Measurements from ENCODE around the gene PI4K2A. TPM values are rescaled to one million over a fixed set of nuclear protein-coding genes. Genes with fewer than 3 reads are reported as not detected.
A peak's percentile ranks its signal among the peaks of the same experiment; 100 is the strongest.

Gene PI4K2A
- total and polyA plus RNA-seq, 2 of the 13 experiments (the other 11 are each of a cell fraction or from before 2014, with no cell fraction given), result 10.9 to 14.3 TPM

- DNase-seq (ENCODE audit: low spot score) (no peak), FAIRE-seq (no peak), ATAC-seq (no peak)
- no peak overlapping the region for H3K4me3 ChIP-seq (replicated peaks in 1 of 3; ENCODE audit: insufficient read depth in 1 of 3, low read depth in 2 of 3, low read length in 3 of 3)
- no peak overlapping the region for H3K9ac ChIP-seq (ENCODE audit: insufficient read depth, low read depth, low read length)
- H3K79me2 ChIP-seq (ENCODE audit: insufficient read depth, low read length), result no peaks in the 10 kb centered on the region
- no peak overlapping the region for H3K27ac ChIP-seq (ENCODE audit: extremely low read length, insufficient read depth, low read length)
- TF ChIP-seq PHF8 (CRISPR knock-in tag; IDR thresholded peaks at IDR 0.05) (no peak), ZNF800 (CRISPR knock-in tag; IDR thresholded peaks at IDR 0.05) (no peak), ZMYM2 (CRISPR knock-in tag; IDR thresholded peaks at IDR 0.05) (no peak), CAMTA2 (CRISPR knock-in tag; IDR thresholded peaks at IDR 0.05; ENCODE audit: borderline replicate concordance) (no peak)
- 92% methylated on average over 13 of the region's 13 CpGs for WGBS (ENCODE audit: low lambda C conversion rate)
- no peaks in the 10 kb centered on the region for H3K4me1 ChIP-seq (ENCODE audit: insufficient read depth, low read length)
- no peak overlapping the region for H2AFZ ChIP-seq (ENCODE audit: low read length)
- H3K27me3 ChIP-seq (ENCODE audit: control insufficient read depth in 1 of 2, insufficient read depth in 2 of 2, low read length in 2 of 2), result no peaks in the 10 kb centered on the region
- in situ Hi-C loops (cut with HindIII; ENCODE audit: extremely low pct_ligation_motif_present, low pct_unique_long_range_greater_than_20kb), result no loop called here
- no peak overlapping the region for H3K4me2 ChIP-seq (ENCODE audit: low read depth, low read length)
- CTCF ChIA-PET (ENCODE audit: low intra/inter-chr PET ratio, low total read pairs), result interaction anchor here (1.1 kb wide), 1 partner anchor 36 kb away, joined by 4 read pairs; no protein-coding TSS in a partner anchor
- BruUV-seq (replicated peaks), result no TSS peak
- H3K9me3 ChIP-seq (ENCODE audit: low read length), result no peaks in the 10 kb centered on the region
- intact Hi-C loops (cut with micrococcal nuclease; ENCODE audit: unreplicated experiment), result no loop called here
- POLR2A ChIA-PET, result interaction anchor here (1.6 kb wide), 1 partner anchor 25 kb away, joined by 4 read pairs; the partner anchor contains the start of gene HOGA1
- no peaks in the 10 kb centered on the region for H4K20me1 ChIP-seq (ENCODE audit: insufficient read depth, low read length)
- H3K36me3 ChIP-seq (replicated peaks in 1 of 2; ENCODE audit: control insufficient read depth in 1 of 2, insufficient read depth in 2 of 2, low read length in 2 of 2), result no peaks in the 10 kb centered on the region
Observed at GRCh38 chr10:97608991-97609561, 31.4 kb upstream of the PI4K2A start.

- CTCF ChIA-PET (ENCODE audit: low intra/inter-chr PET ratio, low total read pairs), result interaction anchor here (2.0 kb wide), 1 partner anchor 39 kb away, joined by 46 read pairs; the partner anchor contains the start of gene ANKRD2
Observed at GRCh38 chr10:97611473-97611872, 29.0 kb upstream of the PI4K2A start.

More at GRCh38 chr10:97611473-97611872, 29.0 kb upstream of the PI4K2A start:
- no peaks in the 10 kb centered on the region for H3K36me3 ChIP-seq (replicated peaks in 1 of 2; ENCODE audit: control insufficient read depth in 1 of 2, insufficient read depth in 2 of 2, low read length in 2 of 2)
- POLR2A ChIA-PET, result no interaction called here
- no peaks in the 10 kb centered on the region for H3K4me1 ChIP-seq (ENCODE audit: insufficient read depth, low read length)
- H4K20me1 ChIP-seq (ENCODE audit: insufficient read depth, low read length), result no peaks in the 10 kb centered on the region
- no peaks in the 10 kb centered on the region for H3K79me2 ChIP-seq (ENCODE audit: insufficient read depth, low read length)
- H3K4me2 ChIP-seq (ENCODE audit: low read depth, low read length), result no peak overlapping the region
- in situ Hi-C loops (cut with HindIII; ENCODE audit: extremely low pct_ligation_motif_present, low pct_unique_long_range_greater_than_20kb), result loop anchor here (5.0 kb wide), 1 partner anchor 39 kb away; the partner anchor contains the start of gene ANKRD2
- ATAC-seq, result no peak
- no peak overlapping the region for H3K4me3 ChIP-seq (replicated peaks in 1 of 3; ENCODE audit: insufficient read depth in 1 of 3, low read depth in 2 of 3, low read length in 3 of 3)
- no peak for TF ChIP-seq POLR2G (IDR thresholded peaks at IDR 0.05; ENCODE audit: low read depth, low read length)
- TF ChIP-seq AGO2 (optimal IDR thresholded peaks at IDR 0.05; ENCODE audit: low read depth, low read length), result peak; percentile 18
- no peak for TF ChIP-seq TFDP2 (CRISPR knock-in tag; IDR thresholded peaks at IDR 0.05)
- TF ChIP-seq ZBTB3 (CRISPR knock-in tag; IDR thresholded peaks at IDR 0.05; ENCODE audit: borderline replicate concordance, low read depth), result no peak
- no peak for TF ChIP-seq ELF4 (CRISPR knock-in tag; IDR thresholded peaks at IDR 0.05; ENCODE audit: borderline replicate concordance)
- no peak for TF ChIP-seq SMARCC2 (IDR thresholded peaks at IDR 0.05)
- no peak for TF ChIP-seq ZNF547 (CRISPR knock-in tag; IDR thresholded peaks at IDR 0.05)
- no peak for TF ChIP-seq ZBTB39 (CRISPR knock-in tag; IDR thresholded peaks at IDR 0.05)
- 90% methylated on average over 5 of the region's 12 CpGs for WGBS (ENCODE audit: low lambda C conversion rate)
- H3K9ac ChIP-seq (ENCODE audit: insufficient read depth, low read depth, low read length), result no peak overlapping the region
- no TSS peak for BruUV-seq (replicated peaks)
- no peak overlapping the region for H2AFZ ChIP-seq (ENCODE audit: low read length)
- no peaks in the 10 kb centered on the region for H3K9me3 ChIP-seq (ENCODE audit: low read length)
- DNase-seq (ENCODE audit: low spot score), result no peak
- FAIRE-seq, result no peak
- H3K27ac ChIP-seq (ENCODE audit: extremely low read length, insufficient read depth, low read length), result no peak overlapping the region
- intact Hi-C loops (cut with micrococcal nuclease; ENCODE audit: unreplicated experiment), result loop anchor here (5.0 kb wide), 1 partner anchor 149 kb away; no protein-coding TSS in a partner anchor
- no peaks in the 10 kb centered on the region for H3K27me3 ChIP-seq (ENCODE audit: control insufficient read depth in 1 of 2, insufficient read depth in 2 of 2, low read length in 2 of 2)
